Measurements from ENCODE around the gene PRKAA1.
"Not testable (repeated sequence)": the region's sequence is repeated elsewhere in the genome, so short reads cannot be mapped to it uniquely, and the experiment has no call there.

Gene PRKAA1

GRCh38 chr5:40791715-40792139 is 6.4 kb downstream of the PRKAA1 start:
- no peak overlapping the region for H3K9ac ChIP-seq
- no peak overlapping the region for H3K4me2 ChIP-seq
- no peaks in the 10 kb centered on the region for H3K27me3 ChIP-seq
- no peak overlapping the region for H3K4me3 ChIP-seq
- H3K4me1 ChIP-seq: peaks cover 11% of the 10 kb centered on the region
- peaks cover 26% of the 10 kb centered on the region for H3K9me3 ChIP-seq
- H3K27ac ChIP-seq: no peak overlapping the region
- TF ChIP-seq Cebpa-rat (IDR thresholded peaks at IDR 0.05): no peak
- peaks cover 88% of the 10 kb centered on the region for H4K20me1 ChIP-seq
- peaks cover 57% of the 10 kb centered on the region for H3K36me3 ChIP-seq

- Histone ChIP-seq H3K4me2 (no peak overlapping the region), H3K27me3 (no peaks in the 10 kb centered on the region), H3K36me3 (peaks cover 64% of the 10 kb centered on the region), H3K4me3 (no peak overlapping the region), H4K20me1 (peaks cover 88% of the 10 kb centered on the region), H3K27ac (no peak overlapping the region), H3K9ac (no peak overlapping the region), H3K4me1 (peaks cover 5% of the 10 kb centered on the region), H3K9me3 (peaks cover 29% of the 10 kb centered on the region)
- TF ChIP-seq Cebpa-rat (IDR thresholded peaks at IDR 0.05): no peak
These were observed 7.1 kb downstream of the PRKAA1 start for GRCh38 chr5:40790947-40791593.

DNA sequence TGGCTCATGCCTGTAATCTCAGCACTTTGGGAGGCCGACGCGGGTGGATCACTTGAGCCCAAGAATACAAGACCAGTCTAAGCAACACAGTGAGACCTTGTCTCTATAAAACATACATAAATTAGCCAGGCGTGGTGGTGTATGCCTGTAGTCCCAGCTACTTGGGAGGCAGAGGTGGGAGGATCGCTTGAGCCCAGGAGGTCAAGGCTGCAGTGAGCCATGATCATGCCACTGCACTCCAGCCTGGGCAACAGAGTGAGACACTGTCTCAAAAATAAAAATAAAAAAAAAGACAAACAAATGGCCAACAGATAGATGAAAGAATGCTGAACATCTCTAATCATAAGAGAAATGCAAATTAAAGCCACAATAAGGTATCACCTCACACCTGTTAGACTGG is 9.2 kb downstream of the PRKAA1 start:
- H3K4me3 ChIP-seq, H3K4me1 ChIP-seq, H3K27ac ChIP-seq, H3K4me2 ChIP-seq, H3K9ac ChIP-seq, H3K27me3 ChIP-seq: not testable (repeated sequence)
- Histone ChIP-seq H3K36me3 (peaks cover 56% of the 10 kb centered on the region), H4K20me1 (peaks cover 93% of the 10 kb centered on the region), H3K9me3 (peaks cover 29% of the 10 kb centered on the region)

GRCh38 chr5:40787986-40788385 is 10.2 kb downstream of the PRKAA1 start:
- H3K27ac ChIP-seq: no peak overlapping the region
- TF ChIP-seq Cebpa-rat (IDR thresholded peaks at IDR 0.05): no peak
- H3K9ac ChIP-seq: no peak overlapping the region
- no peaks in the 10 kb centered on the region for H3K27me3 ChIP-seq
- no peak overlapping the region for H3K4me2 ChIP-seq
- H3K9me3 ChIP-seq: peaks cover 29% of the 10 kb centered on the region
- peaks cover 93% of the 10 kb centered on the region for H4K20me1 ChIP-seq
- no peak overlapping the region for H3K4me3 ChIP-seq
- no peaks in the 10 kb centered on the region for H3K4me1 ChIP-seq
- H3K36me3 ChIP-seq: peaks cover 54% of the 10 kb centered on the region

DNA sequence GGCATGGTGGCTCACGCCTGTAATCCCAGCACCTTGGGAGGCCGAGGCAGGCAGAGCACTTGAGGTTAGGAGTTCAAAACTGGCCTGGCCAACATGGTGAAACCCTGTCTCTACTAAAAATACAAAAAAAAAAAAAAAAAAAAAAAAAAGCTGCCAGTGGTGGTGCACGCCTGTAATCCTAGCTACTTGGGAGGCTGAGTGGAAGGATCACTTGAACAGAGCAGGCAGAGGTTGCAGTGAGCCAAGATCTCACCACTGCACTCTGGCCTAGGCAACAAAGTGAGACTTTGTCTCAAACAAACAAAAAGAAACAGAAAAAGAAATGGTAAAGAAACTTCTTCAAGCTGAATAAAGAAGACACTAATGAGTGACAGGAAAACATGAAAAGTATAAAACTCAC is 11.5 kb downstream of the PRKAA1 start:
- peaks cover 29% of the 10 kb centered on the region for H3K9me3 ChIP-seq
- H4K20me1 ChIP-seq: peaks cover 93% of the 10 kb centered on the region
- H3K27ac ChIP-seq, H3K4me1 ChIP-seq, H3K4me2 ChIP-seq, H3K9ac ChIP-seq, H3K27me3 ChIP-seq, H3K4me3 ChIP-seq: not testable (repeated sequence)
- H3K36me3 ChIP-seq: peaks cover 54% of the 10 kb centered on the region

- no peaks in the 10 kb centered on the region for H3K27me3 ChIP-seq
- H3K4me2 ChIP-seq: no peak overlapping the region
These were observed 13.3 kb downstream of the PRKAA1 start for GRCh38 chr5:40784916-40785315.

DNA sequence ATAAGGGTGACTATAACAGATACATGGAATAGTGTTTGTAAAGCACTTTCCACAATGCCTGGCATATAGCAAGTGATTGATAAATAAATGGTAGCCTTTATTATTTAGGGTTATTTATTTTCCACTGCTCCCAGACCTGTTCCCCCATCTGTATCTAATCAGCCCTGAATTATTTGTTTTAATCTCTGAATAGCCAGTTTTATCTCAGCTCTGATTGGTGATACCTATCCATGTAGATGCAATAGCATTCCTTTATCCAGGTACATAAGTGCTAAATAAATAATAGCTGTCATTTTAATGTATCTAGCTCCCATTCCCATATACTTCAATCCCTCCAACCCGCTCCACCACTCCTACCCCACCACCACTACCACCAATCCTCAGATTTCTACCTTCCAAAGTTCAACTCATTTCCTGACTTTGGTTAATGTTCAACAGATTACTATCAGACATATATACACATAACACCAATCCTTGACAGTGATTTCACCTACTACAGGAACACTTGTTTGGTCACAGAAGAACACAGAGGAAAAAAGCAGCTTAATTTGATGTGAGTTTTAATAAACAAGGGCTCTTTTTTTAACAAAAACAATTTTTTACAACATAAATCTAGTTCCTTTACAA is 14.0 kb downstream of the PRKAA1 start:
- H3K9ac ChIP-seq: no peak overlapping the region
- peaks cover 93% of the 10 kb centered on the region for H4K20me1 ChIP-seq
- no peak overlapping the region for H3K4me3 ChIP-seq
- no peak for TF ChIP-seq Cebpa-rat (IDR thresholded peaks at IDR 0.05)
- no peak overlapping the region for H3K4me2 ChIP-seq
- H3K9me3 ChIP-seq: peaks cover 27% of the 10 kb centered on the region
- H3K4me1 ChIP-seq: no peaks in the 10 kb centered on the region
- no peak overlapping the region for H3K27ac ChIP-seq
- peaks cover 34% of the 10 kb centered on the region for H3K36me3 ChIP-seq
- H3K27me3 ChIP-seq: no peaks in the 10 kb centered on the region

More at GRCh38 chr5:40784916-40785315, 13.3 kb downstream of the PRKAA1 start:
- H3K4me3 ChIP-seq: no peak overlapping the region
- no peak for TF ChIP-seq Cebpa-rat (IDR thresholded peaks at IDR 0.05)
- no peaks in the 10 kb centered on the region for H3K4me1 ChIP-seq
- H3K36me3 ChIP-seq: peaks cover 42% of the 10 kb centered on the region
- peaks cover 29% of the 10 kb centered on the region for H3K9me3 ChIP-seq
- H3K9ac ChIP-seq: no peak overlapping the region
- H3K27ac ChIP-seq: no peak overlapping the region
- H4K20me1 ChIP-seq: peaks cover 93% of the 10 kb centered on the region

GRCh38 chr5:40781843-40782409 is 16.2 kb downstream of the PRKAA1 start:
- Histone ChIP-seq H3K4me3 (no peak overlapping the region), H3K9ac (no peak overlapping the region), H3K4me1 (no peaks in the 10 kb centered on the region), H3K36me3 (peaks cover 26% of the 10 kb centered on the region), H3K4me2 (no peak overlapping the region), H3K9me3 (peaks cover 5% of the 10 kb centered on the region; the same call in 1 of the 2 replicates), H3K27me3 (no peaks in the 10 kb centered on the region), H4K20me1 (peaks cover 100% of the 10 kb centered on the region), H3K27ac (no peak overlapping the region)
- TF ChIP-seq Cebpa-rat (IDR thresholded peaks at IDR 0.05): no peak

- Histone ChIP-seq H3K36me3 (peaks cover 26% of the 10 kb centered on the region), H4K20me1 (peaks cover 97% of the 10 kb centered on the region), H3K4me1 (peaks cover 9% of the 10 kb centered on the region; the same call in 1 of the 2 replicates)
These were observed 17.3 kb downstream of the PRKAA1 start for GRCh38 chr5:40780858-40781257.

DNA sequence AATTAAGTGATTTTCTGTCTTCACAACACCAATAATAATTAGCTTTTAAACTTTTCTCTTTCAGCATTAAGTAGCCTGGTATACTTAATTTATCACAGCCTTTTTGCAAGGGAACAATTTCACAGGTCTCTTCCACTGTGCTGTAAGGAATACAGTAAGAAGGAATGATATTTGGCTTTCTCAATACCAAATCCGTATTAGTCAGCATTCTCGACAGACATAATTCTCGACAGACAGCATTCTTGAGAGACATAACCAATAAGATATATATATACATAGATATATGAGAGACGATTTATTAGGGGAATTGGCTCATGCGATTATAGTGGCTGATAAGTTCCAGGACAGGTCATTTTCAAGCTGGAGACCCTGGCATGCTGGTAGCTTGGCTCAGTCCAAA is 18.0 kb downstream of the PRKAA1 start:
- Histone ChIP-seq H3K9me3 (no peaks in the 10 kb centered on the region), H3K27ac (no peak overlapping the region), H3K9ac (no peak overlapping the region), H4K20me1 (peaks cover 90% of the 10 kb centered on the region), H3K4me3 (no peak overlapping the region), H3K36me3 (peaks cover 29% of the 10 kb centered on the region), H3K4me1 (peaks cover 9% of the 10 kb centered on the region; the same call in 1 of the 2 replicates), H3K27me3 (no peaks in the 10 kb centered on the region), H3K4me2 (no peak overlapping the region)
- no peak for TF ChIP-seq Cebpa-rat (IDR thresholded peaks at IDR 0.05)

More at GRCh38 chr5:40780858-40781257, 17.3 kb downstream of the PRKAA1 start:
- H3K27ac ChIP-seq: no peak overlapping the region
- no peaks in the 10 kb centered on the region for H3K27me3 ChIP-seq
- TF ChIP-seq Cebpa-rat (IDR thresholded peaks at IDR 0.05): no peak
- H3K4me2 ChIP-seq: no peak overlapping the region
- no peak overlapping the region for H3K9ac ChIP-seq
- H3K9me3 ChIP-seq: no peaks in the 10 kb centered on the region
- no peak overlapping the region for H3K4me3 ChIP-seq
